Activated CD4-positive, alpha-beta T cell treated with anti-CD3 and anti-CD28 coated beads for 36 hours (primary cell): ENCODE data around the gene ILDR2. TPM values are rescaled to one million over a fixed set of nuclear protein-coding genes. Genes with fewer than 3 reads are reported as not detected.
"Not testable (repeated sequence)": the region's sequence is repeated elsewhere in the genome, so short reads cannot be mapped to it uniquely, and the experiment has no call there.

Experiments used
- ATAC-seq: fragments of 200-7000 bp; cut with Tn5 transposase; one replicate; pipeline ENCODE4 v1.10.0; 2021; ENCODE audit warnings: mild to moderate bottlenecking, moderate library complexity
- CTCF ChIA-PET: fragments of 350-600 bp; sonication (Branson Sonifier 250); formaldehyde crosslinking; loops from one replicate; lab custom pipeline; 2021; ENCODE audit warnings: antibody characterized with exemption; lab: Charles Lee
- POLR2A ChIA-PET: fragments of 350-600 bp; sonication (Branson Sonifier 250); formaldehyde crosslinking; loops from one replicate; lab custom pipeline; 2021; ENCODE audit warnings: antibody characterized with exemption, inconsistent platforms; lab: Charles Lee
- DNase-seq: peaks from one replicate; pipeline ENCODE4 v3.0.0-alpha.2; 2020
- H3K27ac Mint-ChIP-seq: one replicate; pipeline ENCODE4 v1.8.0; 2021; ENCODE audit warnings: mixed read lengths
- H3K27me3 Mint-ChIP-seq: one replicate; pipeline ENCODE4 v1.8.0; 2021; ENCODE audit warnings: mixed read lengths
- H3K36me3 Mint-ChIP-seq: one replicate; pipeline ENCODE4 v1.8.0; 2021; ENCODE audit warnings: low read depth, mixed read lengths
- H3K4me1 Mint-ChIP-seq: one replicate; pipeline ENCODE4 v1.8.0; 2021; ENCODE audit warnings: mixed read lengths
- H3K4me3 Mint-ChIP-seq: one replicate; pipeline ENCODE4 v1.8.0; 2021; ENCODE audit warnings: mild to moderate bottlenecking, moderate library complexity, mixed read lengths
- H3K9me3 Mint-ChIP-seq: one replicate; pipeline ENCODE4 v1.8.0; 2021; ENCODE audit warnings: low read depth, mixed read lengths
- intact Hi-C, 2 experiments: fragments of 100-400 bp; cut with DNase I in 1 of 2; cut with micrococcal nuclease in 1 of 2; formaldehyde crosslinking; loops; one replicate each; pipeline versions ENCODE4 v1.14.2 to v1.15.1; 2022 to 2024; cut with DNase I, micrococcal nuclease
- total RNA-seq, 2 experiments: library from RNA; stranded (reverse); gene quantifications; one replicate each; pipeline ENCODE4 v1.2.3, GENCODE V29; 2021

The ILDR2 gene
- total RNA-seq, 2 experiments from 2014 or later = 9.1 to 14.6 TPM

- no peak overlapping the region for H3K4me3 Mint-ChIP-seq
- ChIA-PET POLR2A (no interaction called here), CTCF (interaction anchor here (1.9 kb wide), 1 partner anchor 11 kb away, joined by 5 read pairs; no protein-coding TSS in a partner anchor)
- peaks cover 14% of the 10 kb centered on the region for H3K27me3 Mint-ChIP-seq
- ATAC-seq (no peak), DNase-seq (no peak)
- H3K9me3 Mint-ChIP-seq = no peaks in the 10 kb centered on the region
- H3K27ac Mint-ChIP-seq = no peak overlapping the region
- H3K4me1 Mint-ChIP-seq = peaks cover 7% of the 10 kb centered on the region
- intact Hi-C loops = no loop called here
- no peaks in the 10 kb centered on the region for H3K36me3 Mint-ChIP-seq
Measured at GRCh38 chr1:166889776-166890175, 85.6 kb downstream of the ILDR2 start.

- ATAC-seq (no peak), DNase-seq (no peak)
- ChIA-PET CTCF (interaction anchor here (0.7 to 1.9 kb wide), 4 partner anchors 12 to 173 kb away, joined by 3 to 5 read pairs (median 3); no protein-coding TSS in a partner anchor), POLR2A (no interaction called here)
- H3K27ac Mint-ChIP-seq = no peak overlapping the region
- intact Hi-C loops = no loop called here
- peaks cover 16% of the 10 kb centered on the region for H3K27me3 Mint-ChIP-seq
- no peak overlapping the region for H3K4me3 Mint-ChIP-seq
- H3K4me1 Mint-ChIP-seq = peaks cover 18% of the 10 kb centered on the region
- H3K9me3 Mint-ChIP-seq = no peaks in the 10 kb centered on the region
- H3K36me3 Mint-ChIP-seq = no peaks in the 10 kb centered on the region
Measured at GRCh38 chr1:166888373-166889111, 86.8 kb downstream of the ILDR2 start.

- CTCF ChIA-PET = interaction anchor here (0.6 to 5.3 kb wide), 7 partner anchors 9 to 175 kb away, joined by 3 to 37 read pairs (median 4); partner anchors contain the start of gene TADA1
- DNase-seq (no peak), ATAC-seq (no peak)
- no peaks in the 10 kb centered on the region for H3K9me3 Mint-ChIP-seq
- intact Hi-C loops = loop anchor here in 1 of 2 experiments (1.0 kb wide), 2 partner anchors 25 to 174 kb away; no protein-coding TSS in a partner anchor
- H3K27me3 Mint-ChIP-seq = peaks cover 16% of the 10 kb centered on the region
- H3K36me3 Mint-ChIP-seq = no peaks in the 10 kb centered on the region
- no peak overlapping the region for H3K27ac Mint-ChIP-seq
- no peak overlapping the region for H3K4me3 Mint-ChIP-seq
- H3K4me1 Mint-ChIP-seq = peaks cover 18% of the 10 kb centered on the region
- POLR2A ChIA-PET = interaction anchor here (0.7 kb wide), 1 partner anchor 9 kb away, joined by 4 read pairs; the partner anchor contains the start of gene TADA1
Measured at GRCh38 chr1:166884971-166885370, 90.4 kb downstream of the ILDR2 start.

GRCh38 chr1:166884040-166884642 lies 91.2 kb downstream of the ILDR2 start:
- no peaks in the 10 kb centered on the region for H3K36me3 Mint-ChIP-seq
- H3K27me3 Mint-ChIP-seq = peaks cover 16% of the 10 kb centered on the region
- H3K4me3 Mint-ChIP-seq = no peak overlapping the region
- peaks cover 18% of the 10 kb centered on the region for H3K4me1 Mint-ChIP-seq
- CTCF ChIA-PET = interaction anchor here (1.0 to 5.3 kb wide), 10 partner anchors 8 to 266 kb away, joined by 3 to 37 read pairs (median 6); partner anchors contain the start of gene TADA1
- no peak overlapping the region for H3K27ac Mint-ChIP-seq
- H3K9me3 Mint-ChIP-seq = no peaks in the 10 kb centered on the region
- intact Hi-C loops = loop anchor here in 1 of 2 experiments (1.0 kb wide), 2 partner anchors 26 to 175 kb away; no protein-coding TSS in a partner anchor
- DNase-seq = peak; percentile 72
- POLR2A ChIA-PET = no interaction called here
- ATAC-seq = peak; percentile 89

- Mint-ChIP-seq H3K4me3 (no peak overlapping the region), H3K36me3 (no peaks in the 10 kb centered on the region), H3K4me1 (peaks cover 18% of the 10 kb centered on the region), H3K9me3 (peaks cover 3% of the 10 kb centered on the region), H3K27me3 (peaks cover 16% of the 10 kb centered on the region), H3K27ac (no peak overlapping the region)
- no peak for ATAC-seq
- POLR2A ChIA-PET = no interaction called here
- CTCF ChIA-PET = interaction anchor here (0.6 to 5.3 kb wide), 12 partner anchors 11 to 1746 kb away, joined by 3 to 37 read pairs (median 3); no protein-coding TSS in a partner anchor
- intact Hi-C loops = no loop called here
- DNase-seq = no peak
Measured at GRCh38 chr1:166882893-166883292, 92.4 kb downstream of the ILDR2 start.

- peaks cover 27% of the 10 kb centered on the region for H3K4me1 Mint-ChIP-seq
- DNase-seq, H3K4me3 Mint-ChIP-seq, H3K27ac Mint-ChIP-seq, ATAC-seq, H3K36me3 Mint-ChIP-seq, H3K27me3 Mint-ChIP-seq, H3K9me3 Mint-ChIP-seq: not testable (repeated sequence)
- ChIA-PET CTCF (interaction anchor here (0.6 to 5.7 kb wide), 8 partner anchors 32 to 1511 kb away, joined by 3 to 42 read pairs (median 4); partner anchors contain the start of gene POGK), POLR2A (interaction anchor here (0.6 kb wide), 2 partner anchors 753 to 1115 kb away, joined by 4 to 5 read pairs; no protein-coding TSS in a partner anchor)
- intact Hi-C loops = loop anchor here in 1 of 2 experiments (5.0 kb wide), 2 partner anchors 674 to 1246 kb away; partner anchors contain the start of genes CREG1 and MGST3
Measured at GRCh38 chr1:166878173-166878917, 97.0 kb downstream of the ILDR2 start.

- POLR2A ChIA-PET = interaction anchor here (0.6 to 2.0 kb wide), 7 partner anchors 9 to 344 kb away, joined by 3 to 13 read pairs (median 4); partner anchors contain the start of genes POGK and POU2F1
Measured at GRCh38 chr1:166876540-166876838, 98.9 kb downstream of the ILDR2 start.

GRCh38 chr1:166875734-166876539 lies 99.4 kb downstream of the ILDR2 start, which contains the start of gene TADA1:
Gene TADA1, minus strand, starts transcription at chr1:166876264. Its CDS starts 31 bp downstream, at chr1:166876233.
- intact Hi-C loops = loop anchor here (1.0 to 5.0 kb wide), 10 partner anchors 34 to 1244 kb away; partner anchors contain the start of genes POGK (in 2 of the 2), POU2F1 (in 2 of the 2), CREG1 (in 1 of the 2) and DCAF6 (in 1 of the 2)
- ATAC-seq (peak; percentile 91), DNase-seq (peak; percentile 100)
- Mint-ChIP-seq H3K4me1 (peaks cover 45% of the 10 kb centered on the region), H3K27me3 (no peaks in the 10 kb centered on the region), H3K9me3 (peaks cover 3% of the 10 kb centered on the region), H3K27ac (peak within 1 kb of the TSS; percentile 97), H3K36me3 (peaks cover 10% of the 10 kb centered on the region), H3K4me3 (peak within 1 kb of the TSS; percentile 92)
- ChIA-PET CTCF (interaction anchor here (0.5 to 5.7 kb wide), 13 partner anchors 9 to 870 kb away, joined by 3 to 42 read pairs (median 4); partner anchors contain the start of gene POGK), POLR2A (interaction anchor here (0.6 to 2.0 kb wide), 7 partner anchors 9 to 344 kb away, joined by 3 to 13 read pairs (median 4); partner anchors contain the start of genes POGK and POU2F1)

More at GRCh38 chr1:166876540-166876838, 98.9 kb downstream of the ILDR2 start:
- intact Hi-C loops = loop anchor here (1.0 to 5.0 kb wide), 10 partner anchors 34 to 1244 kb away; partner anchors contain the start of genes POGK (in 2 of the 2), POU2F1 (in 2 of the 2), CREG1 (in 1 of the 2) and DCAF6 (in 1 of the 2)
- DNase-seq (no peak), ATAC-seq (no peak)
- Mint-ChIP-seq H3K4me1 (peaks cover 39% of the 10 kb centered on the region), H3K36me3 (peaks cover 10% of the 10 kb centered on the region), H3K27ac (peak overlapping the region; percentile 97), H3K27me3 (no peaks in the 10 kb centered on the region), H3K4me3 (peak overlapping the region; percentile 92), H3K9me3 (peaks cover 3% of the 10 kb centered on the region)
- CTCF ChIA-PET = interaction anchor here (0.7 to 5.7 kb wide), 10 partner anchors 9 to 344 kb away, joined by 3 to 42 read pairs (median 4); partner anchors contain the start of gene POGK

GRCh38 chr1:166875302-166875733 lies 100.0 kb downstream of the ILDR2 start:
- POLR2A ChIA-PET = interaction anchor here (1.1 to 2.0 kb wide), 3 partner anchors 31 to 345 kb away, joined by 4 to 13 read pairs (median 7); partner anchors contain the start of genes POGK and POU2F1
- intact Hi-C loops = loop anchor here in 1 of 2 experiments (5.0 kb wide), 2 partner anchors 677 to 1243 kb away; partner anchors contain the start of genes CREG1 and MGST3
- CTCF ChIA-PET = interaction anchor here (0.6 to 5.7 kb wide), 8 partner anchors 10 to 870 kb away, joined by 3 to 42 read pairs (median 6); partner anchors contain the start of gene POGK
- no peak for ATAC-seq
- Mint-ChIP-seq H3K27me3 (no peaks in the 10 kb centered on the region), H3K4me3 (peak overlapping the region; percentile 92), H3K4me1 (peaks cover 50% of the 10 kb centered on the region), H3K27ac (peak overlapping the region; percentile 79), H3K36me3 (peaks cover 10% of the 10 kb centered on the region), H3K9me3 (peaks cover 3% of the 10 kb centered on the region)
- DNase-seq = no peak
